Ascending aorta (tissue), 2 donors: ENCODE results near the gene NSD2. TPM values are rescaled to one million over a fixed set of nuclear protein-coding genes. Genes with fewer than 3 reads are reported as not detected.
A peak's percentile ranks its signal among the peaks of the same experiment; 100 is the strongest.
"Not testable (repeated sequence)": the region's sequence is repeated elsewhere in the genome, so short reads cannot be mapped to it uniquely, and the experiment has no call there.

ENCODE experiments used
- DNase-seq, 2 donors: peaks; one replicate each; pipeline ENCODE4 v3.0.0-alpha.2; 2019; ENCODE audit warnings: low spot score in 2 of 2
- H3K27ac ChIP-seq, 2 donors: fragments of 200-600 bp; sonication (generic); one replicate each; pipeline ENCODE4 v1.5.1; 2016 to 2017; ENCODE audit warnings: mild to moderate bottlenecking in 1 of 2
- H3K27me3 ChIP-seq: fragments of 200-600 bp; sonication (generic); one replicate; pipeline ENCODE4 v1.5.1; 2017
- H3K36me3 ChIP-seq, 2 donors: fragments of 200-600 bp; sonication (generic); one replicate each; pipeline ENCODE4 v1.5.1; 2016
- H3K4me1 ChIP-seq, 2 donors: fragments of 200-600 bp; sonication (generic); one replicate each; pipeline ENCODE4 v1.5.1; 2016 to 2017; ENCODE audit warnings: mild to moderate bottlenecking in 1 of 2
- H3K4me3 ChIP-seq, 2 donors: fragments of 200-600 bp; sonication (generic); one replicate each; pipeline ENCODE4 v1.5.1; 2016 to 2017; ENCODE audit warnings: mild to moderate bottlenecking in 1 of 2
- H3K9me3 ChIP-seq, 2 donors: fragments of 200-600 bp; sonication (generic); one replicate each; pipeline ENCODE4 v1.5.1; 2016
- intact Hi-C: fragments of 100-400 bp; cut with DNase I; formaldehyde crosslinking; loops from one replicate; pipeline ENCODE4 v1.15.1; 2023
- total RNA-seq: library from RNA; depleted of rRNA; stranded (reverse); fragments of >200 nt; gene quantifications from one replicate; pipeline ENCODE4 v1.1.0, GENCODE V29; 2016
- TF ChIP-seq, protein P1 (sequence below), 3 experiments: fragments of 200-600 bp in 2 of 3; fragments of 450-650 bp in 1 of 3; sonication (generic) in 2 of 3; IDR thresholded peaks; one replicate each; pipeline ENCODE4 v1.5.1; 2016 to 2019; ENCODE audit warnings: antibody characterized with exemption in 3 of 3, mild to moderate bottlenecking in 1 of 3, moderate library complexity in 1 of 3

NSD2 gene
- total RNA-seq, 1 donor from 2014 or later: 19.9 TPM

DNA sequence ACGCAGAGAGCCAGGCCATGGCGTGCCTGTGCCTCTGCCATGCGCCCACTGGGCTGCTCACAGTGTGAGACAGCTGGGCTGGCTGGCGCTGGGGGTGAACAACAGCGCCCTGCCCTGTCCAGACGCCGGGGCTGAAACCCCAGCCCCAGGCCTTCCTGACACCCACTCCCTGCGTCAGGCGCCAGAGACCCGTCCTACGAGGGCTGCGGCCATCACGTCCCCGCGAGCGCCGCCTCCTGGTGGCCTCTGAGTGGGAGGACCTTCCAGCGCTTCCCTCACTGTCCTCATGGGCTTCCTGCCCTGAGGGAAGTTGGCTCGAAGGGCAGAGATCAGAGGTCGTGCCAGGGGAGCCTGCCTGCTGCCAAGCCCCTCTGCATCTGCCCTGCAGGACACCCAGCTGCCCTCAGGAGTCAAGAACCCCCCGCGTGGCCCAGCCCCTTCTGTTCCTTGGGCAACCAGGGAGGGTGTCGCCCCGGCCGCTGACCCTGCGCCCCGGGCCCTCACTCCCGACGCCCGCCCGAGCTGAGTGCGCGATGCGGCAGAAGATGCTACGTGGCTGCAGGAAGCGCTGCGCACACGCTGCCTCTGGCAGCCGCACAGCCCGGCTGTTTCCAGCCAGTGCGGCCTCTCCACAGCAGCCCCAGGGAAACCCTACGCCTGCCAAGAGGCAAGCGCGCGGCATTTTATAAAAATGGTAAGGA, 121.4 kb downstream of the NSD2 start:
- TF ChIP-seq, protein P1, sequence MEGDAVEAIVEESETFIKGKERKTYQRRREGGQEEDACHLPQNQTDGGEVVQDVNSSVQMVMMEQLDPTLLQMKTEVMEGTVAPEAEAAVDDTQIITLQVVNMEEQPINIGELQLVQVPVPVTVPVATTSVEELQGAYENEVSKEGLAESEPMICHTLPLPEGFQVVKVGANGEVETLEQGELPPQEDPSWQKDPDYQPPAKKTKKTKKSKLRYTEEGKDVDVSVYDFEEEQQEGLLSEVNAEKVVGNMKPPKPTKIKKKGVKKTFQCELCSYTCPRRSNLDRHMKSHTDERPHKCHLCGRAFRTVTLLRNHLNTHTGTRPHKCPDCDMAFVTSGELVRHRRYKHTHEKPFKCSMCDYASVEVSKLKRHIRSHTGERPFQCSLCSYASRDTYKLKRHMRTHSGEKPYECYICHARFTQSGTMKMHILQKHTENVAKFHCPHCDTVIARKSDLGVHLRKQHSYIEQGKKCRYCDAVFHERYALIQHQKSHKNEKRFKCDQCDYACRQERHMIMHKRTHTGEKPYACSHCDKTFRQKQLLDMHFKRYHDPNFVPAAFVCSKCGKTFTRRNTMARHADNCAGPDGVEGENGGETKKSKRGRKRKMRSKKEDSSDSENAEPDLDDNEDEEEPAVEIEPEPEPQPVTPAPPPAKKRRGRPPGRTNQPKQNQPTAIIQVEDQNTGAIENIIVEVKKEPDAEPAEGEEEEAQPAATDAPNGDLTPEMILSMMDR (IDR thresholded peaks at IDR 0.05): no peak
- H3K9me3 ChIP-seq: peaks cover 0 to 6% of the 10 kb centered on the region in 2 donors
- H3K4me1 ChIP-seq: no peaks in the 10 kb centered on the region
- peak in 1 of 2 donors; percentile 59 for DNase-seq
- H3K4me3 ChIP-seq: no peak overlapping the region
- H3K27me3 ChIP-seq: no peaks in the 10 kb centered on the region
- H3K36me3 ChIP-seq: peaks cover 31 to 40% of the 10 kb centered on the region in 2 donors
- no peak overlapping the region for H3K27ac ChIP-seq
- intact Hi-C loops: no loop called here

DNA sequence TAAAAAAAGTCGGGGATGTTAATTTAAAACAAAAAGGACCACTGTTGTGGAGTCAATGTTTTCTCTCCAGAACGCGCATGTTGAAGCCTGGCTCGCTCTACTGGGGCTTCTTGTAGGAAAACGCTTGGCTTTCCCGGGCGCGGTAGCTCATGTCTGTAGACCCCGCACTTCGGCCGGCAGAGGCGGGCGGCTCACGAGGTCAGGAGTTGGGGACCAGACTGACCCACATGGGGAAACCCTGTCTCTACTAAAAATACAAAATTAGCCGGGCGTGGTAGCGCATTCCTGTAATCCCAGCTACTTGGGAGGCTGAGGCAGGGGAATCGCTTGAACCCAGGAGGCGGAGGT, 122.0 kb downstream of the NSD2 start:
- peaks cover 26 to 39% of the 10 kb centered on the region in 2 donors for H3K36me3 ChIP-seq
- intact Hi-C loops: no loop called here

DNA sequence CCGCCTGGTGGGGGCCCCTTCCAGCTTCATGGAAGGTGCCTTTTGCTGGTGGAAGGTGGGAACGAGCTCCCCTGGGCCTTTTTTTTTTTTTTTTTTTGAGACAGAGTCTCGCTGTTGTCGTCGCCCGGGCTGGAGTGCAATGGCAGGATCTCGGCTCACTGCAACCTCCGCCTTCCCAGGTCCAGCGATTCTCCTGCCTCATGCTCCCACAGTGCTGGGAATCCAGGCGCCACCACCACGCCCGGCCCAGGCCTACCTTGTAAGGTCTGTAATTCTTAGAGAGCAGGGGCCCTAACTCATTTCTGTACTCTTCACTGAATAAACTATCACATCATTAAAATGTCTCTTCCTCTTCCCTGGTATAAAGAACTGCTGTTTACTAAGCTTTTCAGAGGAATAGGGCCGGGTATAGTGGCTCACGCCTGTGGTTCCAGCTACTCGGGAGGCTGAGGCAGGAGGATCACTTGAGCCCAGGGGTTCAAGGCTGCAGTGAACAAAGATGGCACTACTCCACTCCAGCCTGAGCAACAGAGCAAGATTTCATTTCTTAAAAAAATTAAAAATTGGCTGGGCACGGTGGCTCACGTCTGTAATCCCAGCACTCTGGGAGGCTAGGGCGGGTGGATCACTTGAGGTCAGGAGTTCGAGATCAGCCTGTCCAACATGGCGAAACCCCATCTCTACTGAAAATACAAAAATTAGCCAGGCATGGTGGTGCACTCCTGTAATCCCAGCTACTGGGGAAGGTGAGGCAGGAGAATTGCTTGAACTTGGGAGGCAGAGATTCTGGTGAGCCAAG, 122.7 kb downstream of the NSD2 start:
- Histone ChIP-seq H3K36me3 (peaks cover 18 to 31% of the 10 kb centered on the region in 2 donors), H3K9me3 (peaks cover 0 to 12% of the 10 kb centered on the region in 2 donors)
- intact Hi-C loops, H3K27me3 ChIP-seq, H3K27ac ChIP-seq, H3K4me3 ChIP-seq, H3K4me1 ChIP-seq: not testable (repeated sequence)
- DNase-seq: peak in 1 of 2 donors; percentile 54

More for the DNA sequence above, 122.0 kb downstream of the NSD2 start:
- no peaks in the 10 kb centered on the region for H3K4me1 ChIP-seq
- no peaks in the 10 kb centered on the region for H3K27me3 ChIP-seq
- peak in 1 of 2 donors; percentile 44 for DNase-seq
- H3K27ac ChIP-seq: no peak overlapping the region
- no peak overlapping the region for H3K4me3 ChIP-seq
- peaks cover 0 to 11% of the 10 kb centered on the region in 2 donors for H3K9me3 ChIP-seq
- TF ChIP-seq, protein P1 (IDR thresholded peaks at IDR 0.05): no peak

DNA sequence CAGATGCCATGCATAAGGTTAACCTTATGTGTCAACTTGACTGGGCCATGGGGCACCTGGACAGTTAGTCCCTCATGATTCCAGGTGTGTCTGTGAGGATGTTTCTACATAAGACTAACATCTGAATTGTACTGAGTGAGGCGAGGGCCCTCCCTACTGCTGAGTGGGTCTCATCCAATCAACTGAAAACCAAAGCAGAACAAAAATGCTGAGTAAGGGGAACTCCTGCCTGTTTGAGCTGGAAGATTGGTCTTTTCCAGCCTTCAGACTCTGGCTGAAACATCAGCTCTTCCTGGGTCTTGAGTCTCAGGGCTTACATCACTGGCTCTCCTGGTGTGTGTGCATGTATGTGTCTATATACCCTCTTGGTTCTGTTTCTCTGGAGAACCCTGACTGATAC, 123.7 kb downstream of the NSD2 start:
- Histone ChIP-seq H3K27ac (no peak overlapping the region), H3K4me3 (no peak overlapping the region), H3K36me3 (peaks cover 11 to 21% of the 10 kb centered on the region in 2 donors), H3K4me1 (no peaks in the 10 kb centered on the region), H3K9me3 (peaks cover 3 to 14% of the 10 kb centered on the region in 2 donors), H3K27me3 (no peaks in the 10 kb centered on the region)
- peak in 1 of 2 donors; percentile 21 for DNase-seq
- intact Hi-C loops: no loop called here
- TF ChIP-seq, protein P1 (IDR thresholded peaks at IDR 0.05): no peak

DNA sequence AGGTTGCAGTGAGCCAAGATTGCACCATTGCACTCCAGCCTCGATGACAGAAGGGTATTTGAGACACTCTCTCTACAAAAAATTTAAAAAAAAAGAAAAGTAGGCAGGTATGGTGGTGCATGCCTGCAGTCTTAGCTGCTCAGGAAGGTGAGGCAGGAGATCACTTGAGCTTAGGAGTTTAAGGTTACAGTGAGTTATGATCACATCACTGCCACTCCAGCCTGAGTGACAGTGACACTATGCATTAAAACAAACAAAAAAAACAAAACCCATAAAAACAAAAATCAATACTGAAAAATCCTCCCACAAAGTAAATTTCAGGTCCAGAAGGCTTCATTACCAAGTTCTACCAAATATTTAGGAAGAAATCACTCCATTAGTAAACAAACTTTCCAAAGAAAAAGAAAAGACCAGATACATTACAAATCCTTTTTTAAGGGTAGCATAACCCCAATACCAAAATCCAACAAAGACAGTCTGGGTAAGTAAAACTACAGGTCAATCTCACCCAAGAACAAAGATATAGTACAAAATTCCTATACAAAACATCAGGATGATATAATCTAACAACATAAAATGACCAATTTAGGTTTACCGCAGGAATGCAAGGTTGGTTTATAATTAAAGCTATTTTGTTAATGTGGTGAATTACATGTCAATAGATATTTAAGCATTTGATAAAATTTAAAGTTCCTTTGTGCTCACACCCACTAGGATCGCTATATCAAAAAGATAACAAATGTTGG, 125.8 kb downstream of the NSD2 start:
- no peak overlapping the region for H3K4me3 ChIP-seq
- intact Hi-C loops: no loop called here
- H3K27me3 ChIP-seq: no peaks in the 10 kb centered on the region
- no peaks in the 10 kb centered on the region for H3K4me1 ChIP-seq
- peaks cover 0 to 6% of the 10 kb centered on the region in 2 donors for H3K36me3 ChIP-seq
- no peak for DNase-seq
- H3K9me3 ChIP-seq: peaks cover 3 to 19% of the 10 kb centered on the region in 2 donors
- no peak overlapping the region for H3K27ac ChIP-seq
- TF ChIP-seq, protein P1 (IDR thresholded peaks at IDR 0.05): no peak
